GM08714 (cell line): ENCODE data around the gene DSP.

ENCODE experiments used
- H3K4me3 ChIP-seq: fragments of 200-500 bp; sonication (Bioruptor generic); 2 replicates; pipeline ENCODE4 v1.5.1; 2014; ENCODE audit warnings: mild to moderate bottlenecking, low read length, inconsistent platforms
- ZNF274 ChIP-seq: IDR thresholded peaks from 2 replicates; pipeline ENCODE4 v1.6.1; 2012; ENCODE audit warnings: mild to moderate bottlenecking, low read depth, low read length

DSP gene

GRCh38 chr6:7628909-7629308, 87.4 kb downstream of the DSP start:
- no peak overlapping the region for H3K4me3 ChIP-seq
- no peak for TF ChIP-seq ZNF274

GRCh38 chr6:7629321-7629720, 87.8 kb downstream of the DSP start:
- no peak overlapping the region for H3K4me3 ChIP-seq
- TF ChIP-seq ZNF274 = no peak

- no peak for TF ChIP-seq ZNF274
- no peak overlapping the region for H3K4me3 ChIP-seq
Observed at GRCh38 chr6:7630792-7631191, 89.3 kb downstream of the DSP start.

GRCh38 chr6:7631466-7631865, 90.0 kb downstream of the DSP start:
- H3K4me3 ChIP-seq = no peak overlapping the region
- no peak for TF ChIP-seq ZNF274

GRCh38 chr6:7632501-7633290, 91.2 kb downstream of the DSP start:
- H3K4me3 ChIP-seq = no peak overlapping the region
- TF ChIP-seq ZNF274 = no peak

GRCh38 chr6:7633361-7633760, 91.9 kb downstream of the DSP start:
- TF ChIP-seq ZNF274 = no peak
- no peak overlapping the region for H3K4me3 ChIP-seq

GRCh38 chr6:7636151-7636550, 94.7 kb downstream of the DSP start:
- no peak for TF ChIP-seq ZNF274

More at GRCh38 chr6:7636151-7636550, 94.7 kb downstream of the DSP start:
- no peak overlapping the region for H3K4me3 ChIP-seq
